ENCODE data around the gene CFAP43.

Gene CFAP43

DNA sequence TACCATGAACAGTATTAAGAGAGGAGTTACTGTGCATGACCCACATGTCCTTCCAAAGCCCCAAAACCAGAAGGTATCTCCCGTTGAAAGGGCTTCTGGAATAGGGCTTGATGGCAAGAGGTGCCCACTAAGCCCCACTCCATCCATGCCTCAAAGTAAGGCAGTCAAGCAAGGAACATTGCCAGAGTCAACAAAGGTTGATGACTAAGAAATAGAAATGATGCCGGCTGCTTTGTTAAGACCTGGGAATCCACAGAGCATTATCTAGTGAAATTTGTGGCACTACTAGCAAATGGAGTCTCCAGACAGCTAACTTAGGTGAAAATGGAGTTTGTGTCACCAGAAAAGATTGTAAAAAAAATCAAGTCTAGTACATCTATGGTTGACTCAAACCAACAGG lies 104.0 kb downstream of the CFAP43 start:
- TF ChIP-seq CTCF (IDR thresholded peaks at IDR 0.05; ENCODE audit: low read depth, low read length) = no peak
- H3K4me3 ChIP-seq (replicated peaks in 1 of 2; ENCODE audit: low read depth in 2 of 2, low read length in 2 of 2) = no peak overlapping the region
- DNase-seq (ENCODE audit: low read depth in 2 of 2) = peak in 1 of 2 donors; percentile 57

DNA sequence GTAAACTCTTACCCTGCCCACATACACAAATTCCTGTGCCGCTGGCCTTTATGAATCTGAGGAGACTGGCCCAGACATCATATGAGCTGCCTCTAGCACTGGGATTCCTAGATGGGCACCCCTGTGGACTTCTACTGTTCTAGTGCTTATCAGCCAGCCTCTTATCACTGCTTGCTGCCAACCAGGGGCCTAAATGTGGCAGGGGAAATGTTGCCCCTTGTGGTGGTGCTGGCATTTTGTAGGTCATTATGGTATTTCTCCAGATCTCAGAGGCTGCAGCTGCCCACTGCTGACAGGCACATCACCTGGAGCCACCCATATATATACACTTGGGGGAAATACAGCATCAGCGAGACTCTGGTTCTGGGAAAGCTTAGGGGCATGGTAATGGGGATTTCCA lies 104.8 kb downstream of the CFAP43 start:
- no peak overlapping the region for H3K4me3 ChIP-seq (replicated peaks in 1 of 2; ENCODE audit: low read depth in 2 of 2, low read length in 2 of 2)
- TF ChIP-seq CTCF (IDR thresholded peaks at IDR 0.05; ENCODE audit: low read depth, low read length) = peak; percentile 11
- DNase-seq (ENCODE audit: low read depth in 2 of 2) = no peak

GRCh38 chr10:104123397-104123796 lies 108.8 kb downstream of the CFAP43 start:
- no peak overlapping the region for H3K4me3 ChIP-seq (replicated peaks in 1 of 2; ENCODE audit: low read depth in 2 of 2, low read length in 2 of 2)
- TF ChIP-seq CTCF (IDR thresholded peaks at IDR 0.05; ENCODE audit: low read depth, low read length) = peak; percentile 34
- DNase-seq (ENCODE audit: low read depth in 2 of 2) = peak; percentile 53 to 56

- DNase-seq (ENCODE audit: low read depth in 2 of 2) = peak; percentile 19 to 25
- peak overlapping the region; percentile 86 to 90 for H3K4me3 ChIP-seq (replicated peaks in 1 of 2; ENCODE audit: low read depth in 2 of 2, low read length in 2 of 2)
- no peak for TF ChIP-seq CTCF (IDR thresholded peaks at IDR 0.05; ENCODE audit: low read depth, low read length)
Measured at GRCh38 chr10:104122225-104123107, 109.7 kb downstream of the CFAP43 start.

GRCh38 chr10:104121485-104122224 lies 110.5 kb downstream of the CFAP43 start, which contains the start of gene SFR1:
SFR1 (plus strand) TSS chr10:104122171; CDS start chr10:104122184, 13 bp downstream.
- DNase-seq (ENCODE audit: low read depth in 2 of 2) = peak; percentile 98 to 99
- peak; percentile 35 for TF ChIP-seq CTCF (IDR thresholded peaks at IDR 0.05; ENCODE audit: low read depth, low read length)
- H3K4me3 ChIP-seq (replicated peaks in 1 of 2; ENCODE audit: low read depth in 2 of 2, low read length in 2 of 2) = peak within 1 kb of the TSS; percentile 86 to 90

DNA sequence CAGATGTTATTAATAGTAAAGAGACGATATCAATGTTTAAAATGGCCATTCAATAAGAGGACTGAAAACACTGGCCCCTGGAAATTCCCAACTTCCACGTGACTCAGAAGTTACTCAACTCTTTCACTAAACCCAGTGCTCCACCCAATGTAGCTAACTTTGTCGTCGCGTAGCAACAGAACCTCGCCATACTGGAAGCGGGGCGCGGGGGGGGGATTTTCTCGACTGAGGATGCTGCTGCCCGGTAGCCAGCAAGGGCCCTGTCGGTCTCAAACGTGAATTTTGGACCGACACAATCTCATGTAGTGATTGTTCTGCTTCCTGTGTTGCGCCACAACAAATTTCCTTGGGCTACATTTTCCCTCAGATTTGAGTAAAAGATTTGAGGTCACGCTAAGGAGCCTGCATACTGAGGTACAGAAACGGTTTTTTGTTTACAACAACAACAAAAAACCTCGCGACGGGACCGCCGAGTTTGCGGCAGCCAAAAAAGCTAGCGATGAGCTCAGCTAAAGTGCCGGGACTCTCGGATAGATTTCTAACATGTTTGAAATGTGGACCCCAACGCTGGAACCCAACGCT lies 111.2 kb downstream of the CFAP43 start:
- peak overlapping the region; percentile 53 to 57 for H3K4me3 ChIP-seq (replicated peaks in 1 of 2; ENCODE audit: low read depth in 2 of 2, low read length in 2 of 2)
- TF ChIP-seq CTCF (IDR thresholded peaks at IDR 0.05; ENCODE audit: low read depth, low read length) = no peak
- DNase-seq (ENCODE audit: low read depth in 2 of 2) = peak; percentile 98 to 99
